Loucy (cell line): ENCODE measurements around the gene ASB13.

Experiments
- CTCF ChIP-seq: fragments of 200-600 bp; sonication (generic); conservative IDR thresholded peaks from 2 replicates; pipeline ENCODE4 v1.5.1; 2014; ENCODE audit warnings: mild to moderate bottlenecking, antibody characterized with exemption, low read length
- EZH2phosphoT487 ChIP-seq: fragments of 200-600 bp; IDR thresholded peaks from 2 replicates; pipeline ENCODE4 v1.6.1; 2018; ENCODE audit warnings: antibody characterized with exemption, mild to moderate bottlenecking, moderate library complexity, borderline replicate concordance

DNA sequence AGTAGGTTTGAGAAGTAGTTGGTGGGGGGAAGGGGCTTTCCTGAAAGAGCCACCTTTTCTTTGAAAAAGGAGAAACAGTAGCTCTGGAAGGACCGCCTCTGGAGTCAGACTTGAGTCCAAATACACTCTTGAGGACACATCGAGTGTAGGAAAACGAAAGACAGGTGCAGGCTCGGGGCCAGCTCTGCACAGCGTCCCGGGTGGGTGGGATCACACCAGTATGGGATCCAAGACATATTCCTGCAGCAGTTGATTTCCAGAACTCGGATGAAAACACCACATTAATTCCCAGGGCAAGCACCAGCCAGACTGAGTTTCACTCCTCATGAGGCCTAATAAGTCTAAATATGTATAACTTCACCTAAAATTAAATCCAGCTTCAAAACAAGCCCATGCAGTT lies 61.4 kb downstream of the ASB13 start:
- TF ChIP-seq CTCF (no peak), EZH2phosphoT487 (no peak)
